ENCODE measurements around the gene SLC25A19.

GRCh38 chr17:75267153-75267410, 22.2 kb downstream of the SLC25A19 start:
- TF ChIP-seq EZH2 (IDR thresholded peaks at IDR 0.05; ENCODE audit: insufficient read depth, low read length) = no peak
- TF ChIP-seq, protein P1, sequence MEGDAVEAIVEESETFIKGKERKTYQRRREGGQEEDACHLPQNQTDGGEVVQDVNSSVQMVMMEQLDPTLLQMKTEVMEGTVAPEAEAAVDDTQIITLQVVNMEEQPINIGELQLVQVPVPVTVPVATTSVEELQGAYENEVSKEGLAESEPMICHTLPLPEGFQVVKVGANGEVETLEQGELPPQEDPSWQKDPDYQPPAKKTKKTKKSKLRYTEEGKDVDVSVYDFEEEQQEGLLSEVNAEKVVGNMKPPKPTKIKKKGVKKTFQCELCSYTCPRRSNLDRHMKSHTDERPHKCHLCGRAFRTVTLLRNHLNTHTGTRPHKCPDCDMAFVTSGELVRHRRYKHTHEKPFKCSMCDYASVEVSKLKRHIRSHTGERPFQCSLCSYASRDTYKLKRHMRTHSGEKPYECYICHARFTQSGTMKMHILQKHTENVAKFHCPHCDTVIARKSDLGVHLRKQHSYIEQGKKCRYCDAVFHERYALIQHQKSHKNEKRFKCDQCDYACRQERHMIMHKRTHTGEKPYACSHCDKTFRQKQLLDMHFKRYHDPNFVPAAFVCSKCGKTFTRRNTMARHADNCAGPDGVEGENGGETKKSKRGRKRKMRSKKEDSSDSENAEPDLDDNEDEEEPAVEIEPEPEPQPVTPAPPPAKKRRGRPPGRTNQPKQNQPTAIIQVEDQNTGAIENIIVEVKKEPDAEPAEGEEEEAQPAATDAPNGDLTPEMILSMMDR (IDR thresholded peaks at IDR 0.05; ENCODE audit: insufficient read depth, low read depth, low read length) = no peak
